GM18909 (cell line): ENCODE results near the gene EFNB2.

Source experiments
- ATAC-seq: cut with Tn5 transposase; IDR thresholded peaks from one replicate; pipeline ENCODE4 v1.9.1; 2021; ENCODE audit warnings: mild to moderate bottlenecking; ENCODE audit not compliant: unreplicated experiment, poor library complexity

EFNB2 gene, protein sequence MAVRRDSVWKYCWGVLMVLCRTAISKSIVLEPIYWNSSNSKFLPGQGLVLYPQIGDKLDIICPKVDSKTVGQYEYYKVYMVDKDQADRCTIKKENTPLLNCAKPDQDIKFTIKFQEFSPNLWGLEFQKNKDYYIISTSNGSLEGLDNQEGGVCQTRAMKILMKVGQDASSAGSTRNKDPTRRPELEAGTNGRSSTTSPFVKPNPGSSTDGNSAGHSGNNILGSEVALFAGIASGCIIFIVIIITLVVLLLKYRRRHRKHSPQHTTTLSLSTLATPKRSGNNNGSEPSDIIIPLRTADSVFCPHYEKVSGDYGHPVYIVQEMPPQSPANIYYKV

DNA sequence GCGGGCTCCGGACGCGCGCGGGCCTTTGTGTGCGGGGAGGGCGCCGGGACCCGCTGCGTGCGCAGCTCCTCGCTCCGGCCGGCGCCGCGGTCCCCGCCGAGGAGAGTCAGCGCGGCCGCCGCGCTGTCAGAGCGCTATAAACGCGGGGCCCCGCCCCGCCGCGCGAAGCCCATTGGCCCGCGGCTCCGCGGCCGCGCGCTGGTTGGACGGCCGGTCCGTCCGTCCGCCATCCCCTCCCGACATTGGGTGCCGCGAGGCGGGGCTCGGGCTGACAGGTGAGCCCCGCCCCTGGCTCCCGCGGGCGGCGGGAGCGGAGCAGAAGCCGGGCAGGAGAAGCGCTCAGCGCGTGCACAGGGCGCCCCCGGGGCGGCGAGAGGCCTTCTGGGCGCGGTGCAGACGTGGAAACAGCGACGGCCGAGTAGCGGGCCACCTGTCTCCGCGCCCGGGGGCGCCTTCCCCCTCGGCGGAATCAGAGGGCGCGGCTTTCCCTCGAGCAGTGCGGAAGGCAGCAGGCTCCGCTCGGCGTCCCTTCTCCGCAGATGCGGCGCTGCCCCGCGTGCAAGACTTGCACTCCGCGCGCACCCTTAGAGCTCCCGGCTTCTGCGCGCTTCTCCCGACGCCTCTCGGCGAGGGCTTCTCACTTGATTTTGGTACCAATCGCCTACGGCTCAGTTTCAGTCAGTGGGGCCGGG lies at the start of gene EFNB2:
TSS of gene EFNB2 (minus strand) at position 111 of the 692 bp plus-strand sequence. CDS start 698 bp downstream, outside the sequence.
- ATAC-seq, result peak; percentile 95

DNA sequence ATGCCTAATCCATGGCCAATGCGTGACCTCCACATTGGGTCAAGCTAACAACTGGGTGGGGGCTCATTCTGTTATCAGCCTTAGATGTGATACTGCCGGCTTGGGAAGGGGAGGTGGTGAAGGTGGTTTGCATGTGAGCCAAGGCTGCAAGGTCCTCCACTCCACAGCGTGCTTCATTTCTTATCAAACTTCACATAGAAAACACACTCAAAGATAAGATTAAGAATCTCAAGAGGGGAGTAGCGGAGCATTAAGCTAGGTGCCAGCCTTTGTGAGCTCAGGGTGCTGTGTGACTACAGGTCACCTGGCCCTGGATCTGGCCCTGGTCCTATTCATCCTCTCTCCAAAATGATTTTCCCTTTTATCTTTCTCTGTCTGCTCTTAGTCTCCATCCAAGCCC lies 45.8 kb upstream of the EFNB2 start:
- no peak for ATAC-seq

DNA sequence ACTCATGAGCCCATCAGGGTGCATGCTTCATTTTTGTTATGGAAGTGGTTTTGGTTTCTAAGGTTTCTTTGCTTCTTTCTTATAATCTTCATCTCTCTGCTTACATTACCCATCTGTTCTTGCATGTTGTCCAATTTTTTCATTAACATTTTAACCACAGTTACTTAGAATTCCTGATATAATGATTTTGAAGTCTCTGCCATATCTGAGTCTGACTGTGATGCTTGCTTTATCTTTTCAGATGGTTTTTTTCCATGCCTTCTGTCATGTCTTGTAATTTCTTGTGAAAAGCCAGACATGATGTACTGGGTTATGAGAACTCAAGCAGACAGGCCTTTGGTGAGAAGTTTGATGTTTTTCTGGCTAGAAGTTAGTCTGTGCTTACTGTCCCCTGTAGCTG lies 40.4 kb upstream of the EFNB2 start:
- no peak for ATAC-seq

DNA sequence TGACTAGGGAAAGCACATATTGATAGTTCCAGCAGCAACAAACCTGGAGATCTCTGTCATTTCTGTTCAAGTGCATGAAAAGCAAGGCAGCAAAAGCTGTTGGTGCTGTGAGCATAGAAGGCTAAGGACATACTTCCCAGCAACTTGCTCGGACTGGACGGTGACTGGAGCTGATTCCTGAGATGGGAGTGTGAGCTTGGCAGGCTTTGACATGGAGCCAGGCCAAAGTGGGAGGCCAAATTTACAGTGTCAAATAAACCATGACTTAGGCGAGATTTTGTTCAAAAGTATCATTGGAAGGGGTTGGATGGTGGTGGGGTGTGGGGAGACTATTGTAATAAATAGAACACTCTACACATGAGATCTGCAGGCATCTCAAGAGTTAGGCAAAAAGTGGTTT lies 38.4 kb upstream of the EFNB2 start:
- ATAC-seq, result no peak

DNA sequence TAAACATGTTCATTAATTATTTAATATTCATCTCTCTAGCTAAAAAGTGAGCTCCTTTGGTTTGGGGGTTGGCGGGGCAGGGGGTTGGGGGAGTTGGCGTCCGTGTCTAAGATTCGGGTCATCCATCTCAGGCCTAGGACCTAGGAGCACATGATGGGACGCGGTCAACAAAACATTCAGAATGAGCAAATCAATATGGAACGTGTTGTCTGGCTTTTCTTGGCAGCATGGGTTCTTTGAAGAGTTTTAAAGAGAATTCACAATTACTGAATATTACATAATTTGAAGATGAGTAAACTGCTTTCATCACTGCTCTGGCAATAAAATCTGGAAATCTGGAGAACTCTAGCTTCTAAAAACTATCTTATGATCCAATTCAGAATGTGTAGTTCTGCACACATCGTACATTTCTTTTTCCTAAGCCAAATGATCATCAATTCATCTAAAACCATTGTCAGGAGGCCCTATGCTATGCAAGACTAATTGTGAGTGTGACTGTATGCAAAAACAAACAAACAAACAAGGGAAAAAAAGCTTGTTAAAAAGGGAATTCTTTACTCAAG lies 37.9 kb upstream of the EFNB2 start:
- no peak for ATAC-seq

DNA sequence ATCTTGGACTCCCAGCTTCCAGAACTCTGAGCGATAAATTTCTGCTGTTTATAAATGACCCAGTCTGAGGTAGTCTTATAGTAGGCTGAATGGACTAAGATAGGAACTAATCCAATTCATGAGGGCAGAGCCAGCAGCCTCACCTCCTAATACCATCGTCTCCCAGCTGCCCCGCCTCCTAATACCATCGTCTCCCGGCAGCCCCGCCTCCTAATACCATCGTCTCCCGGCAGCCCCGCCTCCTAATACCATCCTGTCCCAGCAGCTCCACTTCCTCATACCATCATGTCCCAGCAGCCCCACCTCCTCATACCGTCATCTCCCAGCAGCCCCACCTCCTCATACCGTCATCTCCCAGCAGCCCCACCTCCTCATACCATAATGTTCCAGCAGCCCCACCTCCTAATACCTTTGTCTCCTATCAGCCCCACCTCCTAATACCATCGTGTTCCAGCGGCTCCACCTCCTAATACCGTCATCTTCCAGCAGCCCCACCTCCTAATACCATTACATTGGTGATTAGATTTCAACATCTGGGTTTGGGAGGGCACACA lies 34.9 kb upstream of the EFNB2 start:
- ATAC-seq, result peak; percentile 31

DNA sequence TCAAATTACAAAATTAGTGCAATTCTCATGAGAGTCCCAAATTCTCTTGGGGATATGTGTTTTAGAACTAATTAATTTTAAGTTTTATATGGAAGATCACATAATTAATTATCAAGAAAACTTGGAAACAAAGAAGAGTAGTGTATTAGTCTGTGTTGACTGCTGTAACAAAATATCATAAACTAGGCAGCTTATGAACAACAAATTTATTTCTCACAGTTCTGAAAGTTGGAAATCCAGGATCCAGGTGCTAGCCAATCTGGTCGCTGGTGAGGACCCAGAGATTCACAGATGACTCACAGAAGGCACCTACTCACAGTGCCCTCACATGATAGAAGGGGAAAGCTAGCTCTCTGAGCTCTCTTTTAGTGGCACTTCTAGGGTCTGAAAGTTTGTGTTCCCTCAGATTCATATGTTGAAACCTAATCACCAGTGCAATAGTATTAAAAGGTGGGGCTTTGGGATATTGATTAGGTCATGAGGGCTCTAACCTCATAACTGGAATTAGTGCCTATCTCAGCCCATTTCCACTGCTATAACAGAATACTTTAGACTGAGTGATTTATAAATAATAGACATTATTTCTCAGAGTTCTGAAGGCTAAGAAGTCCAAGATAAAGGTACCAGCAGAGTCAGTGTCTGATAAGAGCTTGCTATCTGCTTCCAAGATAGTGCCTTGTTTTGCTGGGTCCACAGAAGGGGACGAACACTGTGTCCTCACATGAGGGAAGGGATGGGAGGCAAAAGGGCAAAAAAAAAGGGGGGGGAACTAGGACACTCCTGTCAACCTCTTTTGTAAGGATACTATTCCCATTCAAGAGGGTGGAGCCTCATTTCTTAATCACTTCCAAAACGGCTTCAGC lies 34.0 kb upstream of the EFNB2 start:
- ATAC-seq, result no peak

DNA sequence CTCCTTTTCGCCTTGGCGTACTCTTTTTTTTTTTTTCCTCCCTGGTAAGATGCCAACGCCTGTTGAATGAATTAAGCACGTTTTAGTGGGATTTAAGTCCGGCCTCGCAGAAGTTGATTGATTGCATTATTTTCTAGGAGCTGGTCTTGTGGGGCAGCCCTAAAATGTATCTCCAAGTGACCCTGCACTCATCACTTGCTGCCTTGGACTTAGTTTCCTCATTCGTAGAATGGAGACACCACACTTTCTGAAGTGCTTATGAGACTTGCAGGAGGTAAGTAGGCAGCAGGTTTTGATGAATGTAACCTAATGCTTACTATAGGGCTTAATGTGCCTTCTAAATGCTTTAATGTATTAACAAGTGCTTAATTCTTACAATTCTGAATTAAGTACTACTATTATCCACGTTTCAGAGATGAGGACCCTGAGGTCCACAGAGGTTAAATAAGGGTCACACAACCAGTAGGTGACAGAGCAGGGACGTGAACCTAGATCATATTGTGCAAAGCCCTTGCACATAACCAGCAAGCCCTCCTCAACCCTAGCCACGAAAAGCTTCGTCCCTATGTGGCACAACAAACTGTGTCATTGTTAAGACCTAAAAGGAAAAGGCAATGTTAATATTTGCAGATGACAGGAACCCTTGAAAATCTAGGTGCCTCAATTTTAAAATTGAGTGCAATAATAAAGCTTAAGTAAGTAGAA lies 33.0 kb upstream of the EFNB2 start:
- ATAC-seq, result peak; percentile 38

DNA sequence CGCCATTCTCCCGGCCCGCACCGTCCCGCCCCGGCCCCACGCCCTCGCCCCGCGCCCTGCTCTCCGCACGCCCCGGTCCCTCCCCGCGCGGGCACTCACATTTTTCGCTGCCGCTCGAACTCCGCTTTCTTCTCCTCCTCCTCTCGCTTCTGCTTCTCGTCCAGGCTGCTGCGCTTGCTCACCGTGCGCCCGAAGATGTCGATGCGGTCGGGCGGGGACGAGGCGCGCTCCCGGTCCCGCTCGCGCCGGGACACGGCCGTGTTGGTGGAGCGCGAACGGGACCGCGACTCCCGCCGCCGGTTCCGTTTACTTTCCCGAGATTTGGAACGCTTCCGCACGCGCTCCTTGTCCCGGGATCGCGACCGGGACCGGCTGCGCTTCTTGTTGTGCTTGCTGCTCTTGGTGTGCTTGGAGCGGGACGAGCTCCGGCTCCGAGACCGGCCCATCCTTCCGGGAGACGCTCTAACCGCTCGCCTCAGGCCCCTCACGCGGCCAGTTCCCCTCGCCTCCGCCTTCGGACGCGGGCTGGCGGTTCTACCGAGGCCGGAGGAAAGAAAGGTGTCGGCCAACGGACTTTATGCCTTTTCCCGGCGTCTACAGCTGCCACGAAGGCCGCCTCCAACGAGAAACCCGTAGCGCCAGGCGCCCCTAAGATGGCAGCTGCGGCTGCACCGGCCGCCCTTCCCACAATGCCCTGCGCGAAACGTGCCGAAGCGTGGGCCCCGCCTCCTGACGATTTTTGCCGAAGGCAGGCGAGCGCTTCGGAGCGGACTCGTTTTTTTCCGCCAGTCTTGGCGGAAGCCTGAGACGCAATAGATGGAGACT lies 32.2 kb upstream of the EFNB2 start, which contains the start of gene ARGLU1:
TSS of gene ARGLU1 (minus strand) at position 664 of the 825 bp plus-strand sequence. CDS start at position 446, 218 bp downstream.
- ATAC-seq, result peak; percentile 73

DNA sequence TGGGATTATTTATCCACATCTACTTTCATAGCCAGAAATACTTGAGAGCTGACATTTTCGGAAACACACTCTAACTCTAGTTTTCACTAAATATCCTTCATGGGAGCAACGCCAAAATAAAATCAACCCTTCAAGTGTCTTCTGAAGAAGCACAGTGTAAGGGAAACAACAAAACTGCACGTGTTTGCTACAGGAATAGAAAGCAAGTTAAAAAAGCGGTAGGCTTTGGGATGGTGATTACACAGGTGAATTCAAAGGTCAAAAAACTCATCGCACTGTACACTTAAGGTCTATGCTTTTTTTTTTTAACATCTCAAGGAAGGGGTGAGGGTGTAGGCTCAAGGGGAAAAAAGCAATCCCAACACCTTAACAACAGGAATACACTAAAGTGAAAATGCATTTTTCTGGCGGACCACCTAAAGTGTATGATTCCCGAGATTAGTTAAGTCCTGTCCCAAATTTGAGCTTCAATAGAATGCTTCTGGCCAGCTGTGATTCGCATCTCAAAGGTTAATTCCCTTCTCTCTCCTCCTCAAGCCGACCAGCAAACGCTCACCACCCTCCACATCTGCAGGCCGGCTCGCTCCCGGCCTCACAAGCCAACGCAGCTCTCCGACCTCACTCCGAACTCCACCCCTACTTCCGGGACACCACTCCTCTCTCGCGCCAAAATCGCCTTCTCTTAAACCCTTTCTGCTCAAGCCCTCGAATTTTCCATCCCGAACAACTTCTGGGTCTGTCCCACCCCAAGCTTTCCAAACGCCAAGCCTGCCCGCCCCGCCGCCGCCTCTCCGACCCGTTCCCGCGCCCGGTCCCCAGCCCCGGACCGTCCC lies 31.4 kb upstream of the EFNB2 start:
- ATAC-seq, result peak; percentile 51

DNA sequence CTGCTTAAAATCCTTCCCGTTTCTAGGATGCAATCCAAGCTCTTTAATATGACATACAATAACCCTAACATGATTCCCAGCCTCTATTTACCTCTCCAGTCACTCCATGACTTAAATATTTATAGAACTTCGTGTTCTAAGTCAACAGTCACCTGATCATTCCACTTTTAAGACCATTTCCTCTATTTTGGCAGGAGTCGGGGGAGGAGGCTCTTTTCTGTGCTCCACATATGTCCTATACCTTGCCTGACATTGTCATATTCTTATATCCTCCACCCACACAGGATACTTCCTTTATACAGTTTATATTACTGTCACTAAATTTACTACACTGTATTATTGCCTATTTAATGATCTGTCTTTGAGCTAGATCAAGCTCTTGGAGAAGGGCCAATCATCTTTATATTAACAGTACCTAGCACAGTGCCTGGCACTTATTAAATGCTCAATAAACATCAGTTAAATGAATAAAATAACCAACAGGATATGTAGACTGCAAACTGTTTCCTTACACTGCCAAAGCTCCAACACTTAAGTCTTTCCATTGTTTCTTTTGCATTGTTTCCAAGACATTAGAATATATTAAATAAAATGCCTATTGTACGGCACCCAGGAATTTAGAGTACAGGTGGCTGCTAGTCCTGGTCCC lies 29.8 kb upstream of the EFNB2 start:
- no peak for ATAC-seq

DNA sequence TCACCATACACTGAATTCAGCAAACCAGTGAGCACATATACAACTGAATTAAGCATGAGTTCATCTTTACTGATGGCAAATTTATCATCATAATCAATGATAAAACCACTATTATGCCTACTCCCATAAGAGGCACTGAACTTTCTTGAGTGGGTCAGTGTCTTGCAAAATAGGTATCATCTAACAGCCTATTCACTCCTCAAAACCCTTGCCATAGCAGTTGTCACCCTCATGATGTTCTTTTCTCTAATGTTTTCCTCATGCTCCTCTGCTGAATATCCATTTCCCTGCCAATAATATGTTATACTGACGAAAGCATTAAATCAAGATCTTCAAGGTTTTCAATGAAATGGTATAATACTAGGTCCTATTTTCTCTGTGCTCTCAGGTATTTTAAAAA lies 26.8 kb upstream of the EFNB2 start:
- ATAC-seq, result no peak

DNA sequence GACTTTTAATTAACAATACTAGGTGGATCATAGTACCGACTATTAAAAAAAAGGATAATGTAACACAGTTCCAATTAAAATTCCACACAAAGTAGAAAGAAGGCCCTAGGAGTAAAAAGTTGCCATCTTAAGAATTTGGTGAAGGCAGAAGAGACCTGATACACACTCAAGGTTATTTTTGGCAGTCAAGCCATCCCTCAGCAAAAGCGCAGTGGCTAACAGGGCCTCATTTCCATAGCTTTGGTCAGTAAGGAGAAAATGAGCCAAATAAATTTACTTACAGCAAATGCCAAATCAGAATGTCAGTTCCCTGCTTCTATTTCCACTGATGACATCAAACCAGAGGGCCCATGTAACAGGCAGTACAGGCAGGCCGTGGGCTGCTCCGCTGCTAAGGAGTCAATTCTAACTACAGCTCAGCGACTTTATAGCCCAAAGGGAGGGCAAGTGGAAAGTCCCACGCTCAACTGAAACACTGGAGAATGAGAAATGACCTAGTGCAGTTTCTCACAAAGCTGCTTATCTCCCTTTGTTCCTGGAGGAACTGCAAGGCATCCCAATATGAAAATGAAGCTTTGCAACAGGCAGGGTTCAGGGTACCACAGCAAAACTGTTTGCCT lies 26.2 kb upstream of the EFNB2 start:
- peak; percentile 82 for ATAC-seq

DNA sequence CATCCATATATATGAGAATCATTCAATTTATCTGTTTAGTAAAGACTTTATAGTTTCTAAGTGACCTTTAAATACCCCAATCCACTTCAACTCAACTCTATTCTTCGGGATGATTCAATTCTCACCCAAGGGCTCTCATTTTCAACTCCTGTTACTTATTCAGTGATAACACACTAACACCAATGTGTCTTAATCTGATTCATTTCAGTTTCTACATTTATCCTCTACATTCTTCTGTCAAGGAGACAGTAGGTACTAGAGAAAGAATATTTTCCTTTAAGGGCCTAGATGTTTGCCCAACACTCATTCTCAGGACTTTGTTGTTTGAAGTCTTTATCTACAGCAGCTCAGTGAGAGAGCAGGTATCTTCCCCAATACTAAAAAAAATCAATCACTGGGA lies 25.4 kb upstream of the EFNB2 start:
- ATAC-seq, result peak; percentile 49

DNA sequence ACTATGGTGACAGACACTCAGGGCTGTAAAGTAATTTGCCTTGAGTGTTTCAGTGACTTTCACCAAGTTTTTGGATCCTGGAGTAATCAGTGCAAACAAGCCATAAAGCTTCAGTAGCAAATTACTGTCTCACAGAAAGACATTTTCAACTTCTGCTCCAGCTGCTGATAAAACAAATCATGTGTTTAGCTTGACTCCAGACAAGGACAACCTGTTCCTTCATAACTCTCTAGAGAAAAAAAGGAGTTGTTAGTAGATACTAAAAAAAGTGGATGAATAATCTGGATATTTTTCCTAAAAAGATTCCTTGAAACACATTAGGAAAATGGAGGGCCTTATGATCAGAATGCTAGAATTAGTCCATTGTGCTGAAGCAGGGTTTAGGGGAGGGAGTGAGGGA lies 23.1 kb upstream of the EFNB2 start:
- ATAC-seq, result no peak

DNA sequence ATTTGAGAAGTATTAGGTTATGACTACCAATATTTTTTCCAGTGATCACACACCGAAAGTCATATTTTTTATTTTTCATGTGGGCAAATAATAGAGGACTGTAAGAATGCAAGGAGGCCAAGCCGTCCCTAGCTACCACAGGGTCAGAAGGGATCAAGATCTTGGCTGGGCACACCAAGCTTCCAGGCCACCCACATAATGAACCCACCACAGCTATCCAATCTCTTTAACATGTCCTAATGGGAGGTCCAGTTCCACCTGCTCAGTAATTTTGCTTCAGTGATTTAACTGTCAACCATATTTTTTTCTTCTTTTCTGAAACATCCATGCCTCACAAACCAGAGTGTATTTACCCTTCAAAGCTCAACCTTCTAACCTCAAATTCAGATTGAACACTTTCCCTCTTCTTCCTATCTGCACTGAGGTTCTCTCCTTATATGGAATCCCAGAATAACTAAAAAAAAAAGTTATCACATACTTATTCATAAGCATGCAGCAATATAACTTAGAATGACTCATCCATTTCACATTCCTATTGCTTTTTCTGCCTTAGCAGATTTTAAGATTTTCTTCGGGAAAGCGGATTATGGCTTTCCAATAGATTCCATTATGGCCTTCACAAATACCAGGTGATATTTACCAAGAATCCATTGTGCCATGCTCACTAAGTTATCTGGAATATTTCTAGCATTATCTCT lies 20.3 kb upstream of the EFNB2 start:
- ATAC-seq, result no peak
